Measurements from ENCODE around the gene SRSF1.

GRCh38 chr17:57975044-57975443 is 32.0 kb downstream of the SRSF1 start:
- no peak for TF ChIP-seq CTCF (IDR thresholded peaks at IDR 0.05)
- no peak for TF ChIP-seq POLR2A (IDR thresholded peaks at IDR 0.05; ENCODE audit: low read length)
- TF ChIP-seq USF2 (IDR thresholded peaks at IDR 0.05) = no peak
- TF ChIP-seq HDAC2 (IDR thresholded peaks at IDR 0.05) = no peak
